HG03039 (cell line): Measurements from ENCODE around the gene LTBP4.
"Not testable (repeated sequence)": the region's sequence is repeated elsewhere in the genome, so short reads cannot be mapped to it uniquely, and the experiment has no call there.

Experiments
- ATAC-seq: cut with Tn5 transposase; IDR thresholded peaks from one replicate; pipeline ENCODE4 v1.9.1; 2021; ENCODE audit warnings: mild to moderate bottlenecking, moderate library complexity; ENCODE audit not compliant: unreplicated experiment

The LTBP4 gene

GRCh38 chr19:40624369-40625153 lies 23.4 kb downstream of the LTBP4 start:
- ATAC-seq, result not testable (repeated sequence)

GRCh38 chr19:40625406-40626120 lies 24.4 kb downstream of the LTBP4 start:
- ATAC-seq, result no peak

GRCh38 chr19:40626918-40627317 lies 25.7 kb downstream of the LTBP4 start:
- ATAC-seq, result no peak

- ATAC-seq, result no peak
Observed at GRCh38 chr19:40627486-40628279, 26.5 kb downstream of the LTBP4 start.

GRCh38 chr19:40629346-40629745 lies 28.2 kb downstream of the LTBP4 start:
- ATAC-seq, result no peak

GRCh38 chr19:40630571-40631160 lies 29.5 kb downstream of the LTBP4 start:
- ATAC-seq, result no peak

- no peak for ATAC-seq
Observed at GRCh38 chr19:40632311-40633036, 31.3 kb downstream of the LTBP4 start.

- no peak for ATAC-seq
Observed at GRCh38 chr19:40633207-40633606, 32.0 kb downstream of the LTBP4 start.

GRCh38 chr19:40638327-40638726 lies 37.2 kb downstream of the LTBP4 start:
- ATAC-seq, result no peak

- no peak for ATAC-seq
Observed at GRCh38 chr19:40639638-40639982, 38.4 kb downstream of the LTBP4 start.

GRCh38 chr19:40640744-40641143 lies 39.6 kb downstream of the LTBP4 start:
- no peak for ATAC-seq

GRCh38 chr19:40641281-40641680 lies 40.1 kb downstream of the LTBP4 start:
- no peak for ATAC-seq

GRCh38 chr19:40642051-40642706 lies 41.0 kb downstream of the LTBP4 start:
- no peak for ATAC-seq

GRCh38 chr19:40642757-40643305 lies 41.7 kb downstream of the LTBP4 start:
- no peak for ATAC-seq

- no peak for ATAC-seq
Observed at GRCh38 chr19:40646743-40647254, 45.6 kb downstream of the LTBP4 start.

- not testable (repeated sequence) for ATAC-seq
Observed at GRCh38 chr19:40649903-40650675, 48.9 kb downstream of the LTBP4 start.

- ATAC-seq, result no peak
Observed at GRCh38 chr19:40650749-40651305, 49.7 kb downstream of the LTBP4 start.

GRCh38 chr19:40652303-40652702 lies 51.1 kb downstream of the LTBP4 start:
- ATAC-seq, result not testable (repeated sequence)
